ENCODE data around the gene SCARF2.
"Not testable (repeated sequence)": the region's sequence is repeated elsewhere in the genome, so short reads cannot be mapped to it uniquely, and the experiment has no call there.

The SCARF2 gene

GRCh38 chr22:20405931-20406685 lies 31.5 kb downstream of the SCARF2 start:
- no peak for DNase-seq

- DNase-seq = no peak
Observed at GRCh38 chr22:20405291-20405930, 32.2 kb downstream of the SCARF2 start.

GRCh38 chr22:20404881-20405280 lies 32.7 kb downstream of the SCARF2 start:
- DNase-seq = no peak

GRCh38 chr22:20403779-20404140 lies 33.9 kb downstream of the SCARF2 start:
- DNase-seq = no peak

GRCh38 chr22:20402960-20403778 lies 34.5 kb downstream of the SCARF2 start:
- no peak for DNase-seq

GRCh38 chr22:20401376-20402014 lies 36.1 kb downstream of the SCARF2 start:
- DNase-seq = no peak

- no peak for DNase-seq
Observed at GRCh38 chr22:20400606-20401375, 36.8 kb downstream of the SCARF2 start.

GRCh38 chr22:20399866-20400605 lies 37.6 kb downstream of the SCARF2 start:
- no peak for DNase-seq

- no peak for DNase-seq
Observed at GRCh38 chr22:20398420-20398819, 39.2 kb downstream of the SCARF2 start.

GRCh38 chr22:20397498-20397897 lies 40.1 kb downstream of the SCARF2 start:
- no peak for DNase-seq

- DNase-seq = no peak
Observed at GRCh38 chr22:20396639-20397038, 41.0 kb downstream of the SCARF2 start.

- no peak for DNase-seq
Observed at GRCh38 chr22:20395907-20396287, 41.7 kb downstream of the SCARF2 start.

GRCh38 chr22:20395181-20395906 lies 42.3 kb downstream of the SCARF2 start:
- no peak for DNase-seq

GRCh38 chr22:20393705-20394476 lies 43.7 kb downstream of the SCARF2 start, which contains the start of gene ZNF74:
TSS of gene ZNF74 (plus strand) at chr22:20394151. CDS start at chr22:20394629, 478 bp downstream.
- peak; percentile 82 for DNase-seq

- DNase-seq = no peak
Observed at GRCh38 chr22:20392983-20393704, 44.5 kb downstream of the SCARF2 start.

GRCh38 chr22:20392365-20392881 lies 45.2 kb downstream of the SCARF2 start:
- not testable (repeated sequence) for DNase-seq

GRCh38 chr22:20391222-20391621 lies 46.4 kb downstream of the SCARF2 start:
- no peak for DNase-seq

GRCh38 chr22:20390394-20390907 lies 47.2 kb downstream of the SCARF2 start:
- DNase-seq = no peak

GRCh38 chr22:20389288-20389687 lies 48.3 kb downstream of the SCARF2 start:
- no peak for DNase-seq
